DMS53 treated with DMSO at 0.1 percent for 48 hours (cell line): Measurements from ENCODE around the gene NDRG3.
"Not testable (repeated sequence)": the region's sequence is repeated elsewhere in the genome, so short reads cannot be mapped to it uniquely, and the experiment has no call there.

ENCODE experiments used
- DNase-seq: peaks from one replicate; lab custom pipeline; 2025; ENCODE audit not compliant: unreplicated experiment; lab: John Stamatoyannopoulos, UW

Gene NDRG3

GRCh38 chr20:36695467-36695866 is 50.4 kb downstream of the NDRG3 start:
- DNase-seq = not testable (repeated sequence)

DNA sequence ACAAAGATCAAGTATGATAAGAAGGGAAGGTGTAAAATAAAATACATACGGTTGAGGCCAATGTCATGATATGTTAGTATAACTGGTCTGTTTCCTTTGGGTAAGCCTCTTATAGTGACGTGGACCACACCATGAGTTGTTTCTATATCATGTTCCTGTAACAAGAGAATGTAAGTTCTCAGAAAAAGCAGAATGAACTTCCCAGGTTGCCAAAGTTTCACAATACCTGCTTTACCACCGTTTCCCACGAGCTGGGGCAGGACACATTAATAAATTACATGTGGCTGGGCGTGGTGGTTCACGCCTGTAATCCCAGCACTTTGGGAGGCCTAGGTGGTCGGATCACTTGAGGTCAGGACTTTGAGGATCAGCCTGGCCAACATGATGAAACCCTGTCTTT is 57.3 kb downstream of the NDRG3 start:
- DNase-seq = no peak

GRCh38 chr20:36687850-36688249 is 58.0 kb downstream of the NDRG3 start:
- no peak for DNase-seq

- no peak for DNase-seq
Observed at GRCh38 chr20:36686944-36687343, 58.9 kb downstream of the NDRG3 start.

DNA sequence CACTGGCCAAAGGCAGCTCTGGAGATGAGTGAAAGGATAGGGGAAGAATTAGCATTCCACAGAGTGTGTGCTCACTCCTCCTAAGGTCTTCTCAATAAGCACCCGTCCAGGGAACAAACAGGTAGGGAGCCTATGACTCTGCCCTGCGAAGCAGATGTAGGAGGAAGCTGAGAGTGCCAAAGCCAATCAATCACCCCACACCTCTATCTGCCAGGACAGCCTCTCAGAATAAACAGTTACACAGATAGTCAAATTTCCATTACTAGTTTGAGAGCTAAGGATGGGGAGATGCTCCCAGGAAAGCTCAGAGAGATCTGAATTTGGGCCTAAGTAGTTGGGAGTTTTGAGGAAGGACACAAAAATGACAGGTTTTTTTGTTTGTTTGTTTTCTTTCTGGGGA is 59.4 kb downstream of the NDRG3 start:
- no peak for DNase-seq

- DNase-seq = no peak
Observed at GRCh38 chr20:36684747-36685146, 61.1 kb downstream of the NDRG3 start.

DNA sequence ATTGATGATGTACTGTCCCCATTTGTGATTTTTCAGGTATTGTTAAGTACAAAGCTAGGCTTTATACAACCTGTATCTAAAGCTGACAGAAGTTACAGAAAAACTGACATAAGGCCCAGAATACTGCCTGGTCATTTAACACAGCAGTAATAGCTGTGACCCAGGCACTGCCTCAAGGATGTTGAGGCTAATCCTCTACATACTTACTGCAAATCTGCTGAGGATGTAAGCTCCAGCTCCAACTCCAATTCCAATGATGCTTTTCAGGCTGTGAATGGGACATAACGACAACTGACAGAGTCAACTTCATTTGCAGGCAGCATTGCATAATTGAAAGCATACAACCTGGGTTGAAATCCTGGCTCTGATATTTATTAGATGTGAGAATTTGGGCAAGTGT is 63.6 kb downstream of the NDRG3 start:
- no peak for DNase-seq

- no peak for DNase-seq
Observed at GRCh38 chr20:36677422-36677771, 68.5 kb downstream of the NDRG3 start.

DNA sequence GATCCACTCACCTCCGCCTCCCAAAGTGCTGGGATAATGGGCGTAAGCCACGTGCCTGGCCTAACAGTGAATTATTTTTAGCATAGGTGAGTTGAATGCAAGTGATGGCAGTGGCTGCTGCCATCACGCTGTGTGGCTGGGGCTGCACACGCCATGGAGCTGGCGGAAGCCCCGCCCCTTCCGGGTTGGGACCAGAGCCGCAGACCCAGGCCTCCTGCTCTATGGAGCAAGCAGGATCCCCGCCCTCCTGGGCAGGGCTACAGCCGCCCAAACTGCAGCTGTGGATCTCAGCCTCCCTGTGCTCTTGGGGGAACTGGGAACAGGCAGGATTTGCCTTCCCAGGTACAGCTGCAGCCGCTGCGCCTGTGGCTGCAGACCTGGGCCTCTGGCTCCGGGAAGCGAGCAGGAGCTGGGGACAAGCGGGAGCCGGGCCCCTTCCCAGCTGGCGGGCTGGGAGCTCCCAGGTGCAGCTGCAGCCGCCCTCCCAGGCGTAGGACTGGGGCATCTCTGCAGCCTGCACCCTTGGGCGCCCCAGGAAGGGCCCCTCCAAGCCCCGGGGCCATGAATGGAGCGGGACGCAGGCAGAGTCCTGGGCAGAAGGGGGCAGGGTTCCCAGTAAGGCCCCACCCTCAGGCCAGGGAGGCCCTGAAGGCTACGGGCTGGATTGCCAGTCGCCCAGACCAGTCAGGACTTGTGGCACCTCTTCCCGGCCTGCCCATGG is 69.0 kb downstream of the NDRG3 start:
- no peak for DNase-seq

GRCh38 chr20:36675545-36675944 is 70.3 kb downstream of the NDRG3 start:
- DNase-seq = not testable (repeated sequence)

GRCh38 chr20:36672991-36673390 is 72.9 kb downstream of the NDRG3 start:
- DNase-seq = no peak

DNA sequence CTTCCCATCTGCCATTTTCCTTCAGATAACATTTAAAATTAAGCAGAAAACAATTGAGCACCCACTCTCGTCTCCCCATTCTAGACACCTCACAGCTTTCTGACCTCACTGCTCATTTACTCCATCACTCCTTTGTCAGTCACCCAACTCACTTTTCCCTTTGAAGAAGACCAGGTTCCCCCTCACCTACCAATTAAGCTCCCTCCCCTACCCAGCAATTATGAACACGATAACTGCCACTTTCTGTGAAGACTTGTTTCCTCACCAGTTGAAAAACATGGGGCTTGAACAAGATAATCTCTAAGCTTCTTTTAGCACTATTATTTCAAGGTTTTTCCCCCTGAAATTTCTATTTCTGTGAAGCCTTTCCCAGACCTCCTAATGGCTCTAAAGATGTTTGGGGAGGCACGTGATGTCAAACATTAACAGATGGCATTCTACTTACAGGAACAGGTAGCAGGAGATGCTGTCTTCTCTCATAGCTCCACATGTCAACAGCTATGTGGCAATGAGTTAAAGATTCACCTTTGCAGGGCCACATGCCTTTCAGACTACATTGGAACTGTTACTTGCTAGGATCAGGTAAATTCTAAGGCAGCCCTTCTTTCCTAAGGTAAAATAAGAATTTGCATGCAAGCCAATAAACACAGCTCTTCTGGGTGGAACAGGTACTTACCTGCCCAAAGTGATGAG is 75.1 kb downstream of the NDRG3 start:
- DNase-seq = no peak

DNA sequence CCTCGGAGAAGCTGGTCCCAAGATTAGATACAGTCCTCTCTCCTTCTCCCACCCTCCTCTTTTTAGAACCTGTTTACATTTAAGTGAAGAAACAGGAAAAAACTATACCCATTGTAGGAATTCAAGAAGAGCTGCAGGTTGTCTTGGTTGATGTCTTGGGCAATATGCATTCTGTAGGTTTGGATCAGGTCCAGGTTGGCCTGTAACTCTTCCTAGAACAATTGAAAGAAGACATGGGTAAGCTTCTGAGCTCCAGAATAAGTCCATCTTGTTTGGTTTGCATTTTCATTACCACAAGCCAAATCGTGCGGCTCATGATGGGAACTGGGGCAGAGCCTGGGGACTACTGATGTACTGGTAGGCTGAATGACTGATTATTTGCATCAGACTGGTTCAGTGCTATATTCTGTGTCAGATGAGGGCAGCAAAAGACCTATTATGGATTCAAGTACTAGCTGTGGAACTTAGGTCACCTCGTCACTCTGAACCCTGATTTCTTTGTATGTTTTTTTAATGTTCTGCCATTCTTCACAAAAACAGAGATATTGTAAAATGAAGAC is 79.6 kb downstream of the NDRG3 start:
- no peak for DNase-seq

DNA sequence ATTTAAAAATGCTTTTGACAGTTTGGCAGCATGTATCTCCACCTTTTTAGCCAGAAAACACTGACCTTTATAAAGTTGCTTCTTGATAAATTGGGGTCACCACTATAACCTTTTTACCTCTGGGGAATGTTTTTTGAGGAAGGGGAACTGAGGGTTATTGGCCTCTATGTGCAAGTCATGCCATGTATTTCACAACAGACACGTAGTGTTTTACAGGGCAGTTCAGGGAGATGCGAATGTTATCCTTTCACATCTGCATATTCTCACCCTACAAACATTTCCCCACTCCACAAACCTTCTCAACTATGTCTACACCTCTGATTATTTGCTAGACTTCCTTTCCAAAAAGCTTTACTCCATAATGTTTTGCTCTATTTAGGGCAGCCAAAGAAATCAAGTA is 82.9 kb downstream of the NDRG3 start:
- DNase-seq = no peak

GRCh38 chr20:36658300-36658699 is 87.6 kb downstream of the NDRG3 start:
- DNase-seq = no peak

DNA sequence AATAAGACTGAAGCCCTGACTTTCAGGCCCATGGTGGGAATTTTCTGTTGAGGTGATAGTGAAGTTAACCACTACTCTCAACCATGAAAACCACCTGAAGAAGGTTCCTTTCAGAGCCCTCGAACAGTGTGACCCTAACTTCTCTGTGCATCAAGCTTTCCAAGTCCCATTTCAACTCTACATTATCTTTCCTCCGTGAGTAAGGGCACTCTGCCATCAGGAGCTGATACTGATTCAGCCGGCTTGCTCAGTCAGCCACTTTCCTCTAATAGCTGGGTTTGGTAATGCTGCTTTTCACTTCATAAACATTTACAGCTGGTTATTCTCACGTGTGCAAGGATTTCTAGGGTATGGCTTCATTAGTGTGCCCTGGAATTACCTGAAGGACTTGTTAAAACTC is 89.2 kb downstream of the NDRG3 start:
- DNase-seq = no peak

DNA sequence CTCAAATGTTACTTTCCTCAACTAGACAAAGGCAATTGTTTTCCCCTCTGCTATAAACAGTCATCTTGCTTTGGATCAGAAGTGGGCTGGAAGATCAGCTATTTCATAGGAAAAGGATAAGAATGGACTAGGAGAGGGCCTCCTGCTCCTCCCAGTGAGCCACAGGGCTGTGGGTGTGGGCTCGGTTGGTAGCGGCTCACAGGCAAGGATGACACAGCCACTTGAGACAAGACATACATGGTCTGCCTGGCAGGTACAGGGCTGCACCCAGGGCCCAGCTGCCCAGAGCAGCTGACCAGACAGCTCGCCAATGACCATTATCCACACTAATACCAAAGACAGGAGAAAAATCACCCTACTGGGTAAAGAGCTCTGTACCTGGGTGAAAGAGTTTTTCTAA is 90.9 kb downstream of the NDRG3 start:
- peak; percentile 20 for DNase-seq

DNA sequence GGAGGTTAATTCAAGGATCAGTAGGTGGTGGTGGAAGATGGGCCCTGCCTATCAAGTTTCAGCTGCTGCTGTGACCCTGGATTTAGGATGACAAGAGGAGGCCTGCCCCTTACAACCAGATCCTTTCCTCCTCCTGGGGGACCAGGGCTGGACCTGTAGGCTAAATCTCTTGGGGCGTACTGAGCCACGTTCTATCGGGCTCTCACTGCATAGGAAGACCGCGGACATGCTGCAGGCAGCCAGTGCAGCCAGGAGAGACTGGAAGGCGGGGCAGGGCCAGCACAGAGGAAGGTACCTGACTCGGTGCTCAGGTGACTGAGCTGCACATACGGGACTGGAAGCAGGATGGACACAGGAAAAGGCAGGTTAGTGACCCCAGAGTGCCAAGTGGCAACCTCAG is 91.4 kb downstream of the NDRG3 start:
- DNase-seq = no peak

DNA sequence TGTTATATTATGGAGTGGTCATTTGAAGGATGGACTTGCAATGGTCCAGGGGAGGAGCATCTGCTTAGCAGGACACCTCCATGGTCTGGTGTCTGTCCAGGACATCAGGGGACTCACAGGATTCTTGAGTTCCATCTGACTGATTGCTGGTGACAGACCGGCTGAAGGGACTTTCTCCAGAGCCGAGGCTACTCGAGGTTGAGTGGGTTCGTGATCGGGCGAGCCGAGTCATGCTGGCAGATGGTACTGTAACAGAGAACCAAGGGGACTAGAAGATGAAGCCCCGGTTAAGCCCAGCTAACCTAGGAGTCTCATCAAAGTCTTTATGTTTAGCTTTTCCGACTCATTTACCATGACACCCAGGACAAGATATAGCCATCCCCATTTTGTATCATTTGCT is 92.4 kb downstream of the NDRG3 start:
- no peak for DNase-seq

GRCh38 chr20:36647196-36648121 is 98.4 kb downstream of the NDRG3 start:
- no peak for DNase-seq

- no peak for DNase-seq
Observed at GRCh38 chr20:36646678-36647077, 99.2 kb downstream of the NDRG3 start.

GRCh38 chr20:36645998-36646397 is 99.9 kb downstream of the NDRG3 start, which contains the start of gene SLA2:
Gene SLA2, minus strand, starts transcription at chr20:36646196. Its CDS starts 4,861 bp downstream, at chr20:36641335.
- no peak for DNase-seq
